ENCODE data around the gene CHN2.

Gene CHN2

GRCh38 chr7:29360633-29361625 is 166.4 kb downstream of the CHN2 start:
- DNase-seq (ENCODE audit: low read depth in 2 of 2): no peak

- DNase-seq (ENCODE audit: low read depth in 2 of 2): no peak
Measured at GRCh38 chr7:29362380-29362779, 167.8 kb downstream of the CHN2 start.

GRCh38 chr7:29363636-29364425 is 169.3 kb downstream of the CHN2 start:
- DNase-seq (ENCODE audit: low read depth in 2 of 2): no peak

- no peak for DNase-seq (ENCODE audit: low read depth in 2 of 2)
Measured at GRCh38 chr7:29364661-29365060, 170.1 kb downstream of the CHN2 start.

- no peak for DNase-seq (ENCODE audit: low read depth in 2 of 2)
Measured at GRCh38 chr7:29365423-29365822, 170.8 kb downstream of the CHN2 start.

- DNase-seq (ENCODE audit: low read depth in 2 of 2): no peak
Measured at GRCh38 chr7:29367784-29368183, 173.2 kb downstream of the CHN2 start.

- DNase-seq (ENCODE audit: low read depth in 2 of 2): no peak
Measured at GRCh38 chr7:29369909-29370488, 175.4 kb downstream of the CHN2 start.

GRCh38 chr7:29370531-29371314 is 176.1 kb downstream of the CHN2 start:
- no peak for DNase-seq (ENCODE audit: low read depth in 2 of 2)

GRCh38 chr7:29371472-29371871 is 176.9 kb downstream of the CHN2 start:
- no peak for DNase-seq (ENCODE audit: low read depth in 2 of 2)

GRCh38 chr7:29372351-29373090 is 177.9 kb downstream of the CHN2 start:
- DNase-seq (ENCODE audit: low read depth in 2 of 2): no peak

- DNase-seq (ENCODE audit: low read depth in 2 of 2): no peak
Measured at GRCh38 chr7:29375641-29376562, 181.3 kb downstream of the CHN2 start.

GRCh38 chr7:29377718-29378117 is 183.1 kb downstream of the CHN2 start:
- no peak for DNase-seq (ENCODE audit: low read depth in 2 of 2)

GRCh38 chr7:29379551-29379950 is 185.0 kb downstream of the CHN2 start:
- no peak for DNase-seq (ENCODE audit: low read depth in 2 of 2)

- no peak for DNase-seq (ENCODE audit: low read depth in 2 of 2)
Measured at GRCh38 chr7:29381206-29382094, 186.9 kb downstream of the CHN2 start.

GRCh38 chr7:29384277-29384676 is 189.7 kb downstream of the CHN2 start:
- DNase-seq (ENCODE audit: low read depth in 2 of 2): no peak

- no peak for DNase-seq (ENCODE audit: low read depth in 2 of 2)
Measured at GRCh38 chr7:29385214-29385814, 190.7 kb downstream of the CHN2 start.

GRCh38 chr7:29386196-29386765 is 191.7 kb downstream of the CHN2 start:
- no peak for DNase-seq (ENCODE audit: low read depth in 2 of 2)

GRCh38 chr7:29391262-29391661 is 196.7 kb downstream of the CHN2 start:
- no peak for DNase-seq (ENCODE audit: low read depth in 2 of 2)

Data from stimulated activated CD4-positive, alpha-beta T cell treated with anti-CD3 and anti-CD28 coated beads, Interleukin-12 subunit alpha, Interleukin-12 subunit beta, amount 100 ng/mL, for 24 hours (primary cell).